ENCODE measurements around the gene KIF1A. TPM values are rescaled to one million over a fixed set of nuclear protein-coding genes. Genes with fewer than 3 reads are reported as not detected.
A peak's percentile ranks its signal among the peaks of the same experiment; 100 is the strongest.

Gene KIF1A
- total RNA-seq, 1 donor from 2014 or later = 29.9 TPM

- no peak overlapping the region for H3K9ac ChIP-seq
- H3K9me3 Mint-ChIP-seq = no peaks in the 10 kb centered on the region
- no peak overlapping the region for H3K4me3 ChIP-seq
- DNase-seq (ENCODE audit: low spot score) = no peak
- no peak overlapping the region for H3K4me3 Mint-ChIP-seq
- H3K4me1 ChIP-seq = peaks cover 3% of the 10 kb centered on the region
- TF ChIP-seq, protein P1, sequence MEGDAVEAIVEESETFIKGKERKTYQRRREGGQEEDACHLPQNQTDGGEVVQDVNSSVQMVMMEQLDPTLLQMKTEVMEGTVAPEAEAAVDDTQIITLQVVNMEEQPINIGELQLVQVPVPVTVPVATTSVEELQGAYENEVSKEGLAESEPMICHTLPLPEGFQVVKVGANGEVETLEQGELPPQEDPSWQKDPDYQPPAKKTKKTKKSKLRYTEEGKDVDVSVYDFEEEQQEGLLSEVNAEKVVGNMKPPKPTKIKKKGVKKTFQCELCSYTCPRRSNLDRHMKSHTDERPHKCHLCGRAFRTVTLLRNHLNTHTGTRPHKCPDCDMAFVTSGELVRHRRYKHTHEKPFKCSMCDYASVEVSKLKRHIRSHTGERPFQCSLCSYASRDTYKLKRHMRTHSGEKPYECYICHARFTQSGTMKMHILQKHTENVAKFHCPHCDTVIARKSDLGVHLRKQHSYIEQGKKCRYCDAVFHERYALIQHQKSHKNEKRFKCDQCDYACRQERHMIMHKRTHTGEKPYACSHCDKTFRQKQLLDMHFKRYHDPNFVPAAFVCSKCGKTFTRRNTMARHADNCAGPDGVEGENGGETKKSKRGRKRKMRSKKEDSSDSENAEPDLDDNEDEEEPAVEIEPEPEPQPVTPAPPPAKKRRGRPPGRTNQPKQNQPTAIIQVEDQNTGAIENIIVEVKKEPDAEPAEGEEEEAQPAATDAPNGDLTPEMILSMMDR (IDR thresholded peaks at IDR 0.05) = no peak
- no peak for TF ChIP-seq EZH2phosphoT487 (IDR thresholded peaks at IDR 0.05)
- TF ChIP-seq EZH2 (IDR thresholded peaks at IDR 0.05) = no peak
- no peaks in the 10 kb centered on the region for H3K27me3 ChIP-seq
- H3K36me3 ChIP-seq = no peaks in the 10 kb centered on the region
- H3K27me3 Mint-ChIP-seq (ENCODE audit: insufficient read depth, low read depth) = peaks cover 5% of the 10 kb centered on the region
- H3K27ac ChIP-seq = no peak overlapping the region
- H3K27ac Mint-ChIP-seq = peak overlapping the region; percentile 35
- H3F3A ChIP-seq (ENCODE audit: low read depth) = no peaks in the 10 kb centered on the region
- H3K9me3 ChIP-seq (ENCODE audit: low read depth) = no peaks in the 10 kb centered on the region
- H4K20me1 ChIP-seq (ENCODE audit: low read depth) = no peaks in the 10 kb centered on the region
- no peak overlapping the region for H2AFZ ChIP-seq (replicated peaks)
- no peaks in the 10 kb centered on the region for H3K79me2 ChIP-seq (ENCODE audit: low read depth)
- H3K4me2 ChIP-seq = no peak overlapping the region
- H3K36me3 Mint-ChIP-seq = no peaks in the 10 kb centered on the region
- H3K4me1 Mint-ChIP-seq = peaks cover 7% of the 10 kb centered on the region
Observed at GRCh38 chr2:240705204-240705791, 114.7 kb downstream of the KIF1A start.

- Mint-ChIP-seq H3K36me3 (no peaks in the 10 kb centered on the region), H3K27ac (no peak overlapping the region), H3K4me3 (no peak overlapping the region), H3K4me1 (peaks cover 7% of the 10 kb centered on the region), H3K9me3 (no peaks in the 10 kb centered on the region), H3K27me3 (ENCODE audit: insufficient read depth, low read depth) (peaks cover 5% of the 10 kb centered on the region)
- TF ChIP-seq, protein P1 (IDR thresholded peaks at IDR 0.05) = no peak
- TF ChIP-seq EZH2 (IDR thresholded peaks at IDR 0.05) = no peak
- no peak for TF ChIP-seq EZH2phosphoT487 (IDR thresholded peaks at IDR 0.05)
- Histone ChIP-seq H3K4me2 (no peak overlapping the region), H3K27ac (no peak overlapping the region), H3K36me3 (no peaks in the 10 kb centered on the region), H3K9me3 (ENCODE audit: low read depth) (no peaks in the 10 kb centered on the region), H3K9ac (no peak overlapping the region), H3F3A (ENCODE audit: low read depth) (no peaks in the 10 kb centered on the region), H3K4me1 (peaks cover 3% of the 10 kb centered on the region), H3K79me2 (ENCODE audit: low read depth) (no peaks in the 10 kb centered on the region), H4K20me1 (ENCODE audit: low read depth) (no peaks in the 10 kb centered on the region), H2AFZ (replicated peaks) (no peak overlapping the region), H3K4me3 (no peak overlapping the region), H3K27me3 (no peaks in the 10 kb centered on the region)
- no peak for DNase-seq (ENCODE audit: low spot score)
Observed at GRCh38 chr2:240704651-240705050, 115.4 kb downstream of the KIF1A start.

DNA sequence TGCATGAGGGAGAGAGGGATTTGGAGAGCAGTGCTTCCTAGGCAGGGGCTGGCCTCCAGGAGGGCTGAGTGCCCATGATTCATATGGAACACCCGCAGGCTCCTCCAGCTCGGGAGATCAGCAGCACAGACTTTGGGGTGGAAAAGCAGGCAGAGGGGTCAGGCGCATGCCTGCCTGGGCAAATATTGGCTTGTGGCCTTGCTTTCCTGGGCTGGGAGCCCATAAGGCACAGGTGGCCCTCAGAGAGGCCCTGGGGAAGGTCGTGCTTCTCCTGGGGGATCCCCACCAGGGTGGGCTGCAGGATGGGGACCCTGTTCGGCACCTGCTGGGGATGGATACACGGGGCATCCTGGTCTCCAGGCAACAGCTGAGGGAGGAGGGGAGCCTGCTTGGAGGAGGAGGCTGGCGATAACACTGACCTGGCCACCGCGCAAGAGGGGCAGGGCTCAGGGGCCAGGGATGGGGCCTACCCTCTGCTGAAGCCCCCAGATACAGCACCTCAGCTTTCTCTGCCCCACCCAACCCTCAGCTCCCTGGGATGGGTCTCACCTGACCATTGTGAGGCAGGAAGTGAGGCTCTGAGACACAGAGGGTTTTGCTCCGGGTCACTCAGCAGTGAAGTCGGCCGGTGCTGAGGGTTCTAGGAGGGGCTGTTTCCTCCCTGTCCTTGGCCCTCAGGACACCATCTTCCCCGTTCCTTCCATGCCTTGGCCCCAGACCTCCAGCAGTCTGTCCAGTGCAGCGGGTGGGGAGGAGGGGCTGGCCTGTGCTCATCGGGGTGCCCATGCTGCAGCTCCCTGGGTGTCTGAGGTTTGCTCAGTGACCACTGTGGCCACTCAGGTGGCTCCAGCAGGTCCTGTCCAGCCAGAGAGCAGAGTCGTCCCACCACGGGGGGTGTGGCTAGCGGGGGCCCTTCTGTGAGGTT is 116.3 kb downstream of the KIF1A start:
- H3K9me3 Mint-ChIP-seq = no peaks in the 10 kb centered on the region
- no peaks in the 10 kb centered on the region for H3K9me3 ChIP-seq (ENCODE audit: low read depth)
- H3K27ac ChIP-seq = no peak overlapping the region
- H3K27ac Mint-ChIP-seq = peak overlapping the region; percentile 74
- no peaks in the 10 kb centered on the region for H3F3A ChIP-seq (ENCODE audit: low read depth)
- no peak overlapping the region for H3K4me3 Mint-ChIP-seq
- H3K4me3 ChIP-seq = no peak overlapping the region
- no peak overlapping the region for H3K9ac ChIP-seq
- no peaks in the 10 kb centered on the region for H3K36me3 ChIP-seq
- TF ChIP-seq EZH2 (IDR thresholded peaks at IDR 0.05) (no peak), EZH2phosphoT487 (IDR thresholded peaks at IDR 0.05) (no peak)
- TF ChIP-seq, protein P1 (IDR thresholded peaks at IDR 0.05) = no peak
- H3K4me1 ChIP-seq = peaks cover 3% of the 10 kb centered on the region
- H3K27me3 Mint-ChIP-seq (ENCODE audit: insufficient read depth, low read depth) = peaks cover 5% of the 10 kb centered on the region
- no peaks in the 10 kb centered on the region for H3K27me3 ChIP-seq
- H3K4me1 Mint-ChIP-seq = peaks cover 7% of the 10 kb centered on the region
- no peak overlapping the region for H3K4me2 ChIP-seq
- H3K36me3 Mint-ChIP-seq = no peaks in the 10 kb centered on the region
- H4K20me1 ChIP-seq (ENCODE audit: low read depth) = no peaks in the 10 kb centered on the region
- no peaks in the 10 kb centered on the region for H3K79me2 ChIP-seq (ENCODE audit: low read depth)
- DNase-seq (ENCODE audit: low spot score) = no peak
- H2AFZ ChIP-seq (replicated peaks) = no peak overlapping the region
